ENCODE measurements around the gene SFT2D1.
"Not testable (repeated sequence)": the region's sequence is repeated elsewhere in the genome, so short reads cannot be mapped to it uniquely, and the experiment has no call there.

SFT2D1 gene

GRCh38 chr6:166353507-166353906 lies 11.2 kb upstream of the SFT2D1 start:
- no peak overlapping the region for H3K4me3 ChIP-seq (ENCODE audit: low read depth, low read length)
- no peak for TF ChIP-seq CTCF (IDR thresholded peaks at IDR 0.05; ENCODE audit: borderline replicate concordance, insufficient read depth, low read depth, low read length)

GRCh38 chr6:166352923-166353322 lies 10.6 kb upstream of the SFT2D1 start:
- H3K4me3 ChIP-seq (ENCODE audit: low read depth, low read length), result no peak overlapping the region
- no peak for TF ChIP-seq CTCF (IDR thresholded peaks at IDR 0.05; ENCODE audit: borderline replicate concordance, insufficient read depth, low read depth, low read length)

GRCh38 chr6:166351715-166352285 lies 9.5 kb upstream of the SFT2D1 start:
- no peak overlapping the region for H3K4me3 ChIP-seq (ENCODE audit: low read depth, low read length)
- TF ChIP-seq CTCF (IDR thresholded peaks at IDR 0.05; ENCODE audit: borderline replicate concordance, insufficient read depth, low read depth, low read length), result no peak

GRCh38 chr6:166348305-166348949 lies 6.1 kb upstream of the SFT2D1 start:
- TF ChIP-seq CTCF (IDR thresholded peaks at IDR 0.05; ENCODE audit: borderline replicate concordance, insufficient read depth, low read depth, low read length), result no peak
- no peak overlapping the region for H3K4me3 ChIP-seq (ENCODE audit: low read depth, low read length)

GRCh38 chr6:166346965-166347364 lies 4.6 kb upstream of the SFT2D1 start:
- no peak for TF ChIP-seq CTCF (IDR thresholded peaks at IDR 0.05; ENCODE audit: borderline replicate concordance, insufficient read depth, low read depth, low read length)
- no peak overlapping the region for H3K4me3 ChIP-seq (ENCODE audit: low read depth, low read length)

GRCh38 chr6:166346449-166346848 lies 4.1 kb upstream of the SFT2D1 start:
- no peak overlapping the region for H3K4me3 ChIP-seq (ENCODE audit: low read depth, low read length)
- no peak for TF ChIP-seq CTCF (IDR thresholded peaks at IDR 0.05; ENCODE audit: borderline replicate concordance, insufficient read depth, low read depth, low read length)

- H3K4me3 ChIP-seq (ENCODE audit: low read depth, low read length), result not testable (repeated sequence)
Measured at GRCh38 chr6:166345672-166346071, 3.3 kb upstream of the SFT2D1 start.

GRCh38 chr6:166344921-166345320 lies 2.6 kb upstream of the SFT2D1 start:
- not testable (repeated sequence) for H3K4me3 ChIP-seq (ENCODE audit: low read depth, low read length)

All from GM12875 (cell line).